Measurements from ENCODE around the gene RAPGEF4. TPM values are rescaled to one million over a fixed set of nuclear protein-coding genes. Genes with fewer than 3 reads are reported as not detected.

The RAPGEF4 gene
- total and polyA plus RNA-seq, 2 of the 4 experiments (the other 2 are of a cell fraction) = 1.7 to 3.2 TPM

DNA sequence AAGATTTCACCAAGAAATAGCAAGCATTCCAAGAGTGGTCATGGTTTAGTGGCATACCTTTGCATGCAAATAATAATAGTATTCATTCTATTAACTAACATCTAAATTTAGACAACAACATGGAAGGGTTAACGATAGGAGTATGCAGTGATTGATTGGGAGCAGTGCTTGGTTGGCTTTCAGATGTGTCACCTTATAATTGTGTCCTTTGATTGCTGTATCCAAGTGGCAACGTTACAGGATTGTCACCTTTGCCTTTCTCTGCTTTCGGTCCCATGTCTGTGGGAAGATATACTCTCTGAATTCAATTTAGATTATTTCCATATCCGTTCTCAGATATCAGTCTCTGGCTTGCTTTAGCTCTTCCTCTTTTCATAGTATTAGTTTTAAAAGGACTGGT, 187.2 kb downstream of the RAPGEF4 start:
- Histone ChIP-seq H2AK9ac (replicated peaks; ENCODE audit: low read depth, low read length, poor library complexity) (no peak overlapping the region), H4K91ac (ENCODE audit: insufficient read depth, low read depth, low read length) (no peak overlapping the region), H3K9me3 (ENCODE audit: control insufficient read depth, insufficient read depth, low read length) (no peaks in the 10 kb centered on the region), H3K9ac (ENCODE audit: low read depth, low read length) (no peak overlapping the region), H3K4me1 (ENCODE audit: control insufficient read depth, insufficient read depth, low read length) (peaks cover 8% of the 10 kb centered on the region), H2AFZ (replicated peaks; ENCODE audit: low read length, poor library complexity) (no peak overlapping the region), H3K9me1 (ENCODE audit: insufficient read depth, low read length) (peaks cover 3% of the 10 kb centered on the region; the same call in 1 of the 2 replicates), H3K27ac (ENCODE audit: insufficient read depth, low read length) (no peak overlapping the region), H2BK20ac (ENCODE audit: low read depth, low read length) (no peak overlapping the region), H3K14ac (replicated peaks; ENCODE audit: low read depth, low read length) (no peak overlapping the region), H2BK5ac (ENCODE audit: low read depth, low read length, poor library complexity, severe bottlenecking) (no peak overlapping the region), H4K8ac (ENCODE audit: low read depth in 2 of 2, low read length in 2 of 2) (no peak overlapping the region), H3K23ac (ENCODE audit: low read depth, low read length) (no peak overlapping the region), H3K79me1 (ENCODE audit: low read depth in 1 of 2, low read length in 2 of 2) (no peaks in the 10 kb centered on the region), H2BK120ac (ENCODE audit: low read depth, low read length) (no peak overlapping the region), H3K18ac (ENCODE audit: low read depth, low read length) (no peak overlapping the region), H3K27me3 (ENCODE audit: control insufficient read depth, insufficient read depth, low read length) (no peaks in the 10 kb centered on the region), H4K20me1 (ENCODE audit: insufficient read depth, low read length) (no peaks in the 10 kb centered on the region), H2AK5ac (ENCODE audit: low read depth, low read length) (no peak overlapping the region), H4K5ac (ENCODE audit: low read depth, low read length) (no peak overlapping the region), H2BK15ac (ENCODE audit: low read depth, low read length) (no peak overlapping the region), H3K56ac (ENCODE audit: extremely low read depth, insufficient read depth, low read length) (no peak overlapping the region), H3K4me3 (ENCODE audit: insufficient read depth, low read depth, low read length) (no peak overlapping the region), H3K4ac (ENCODE audit: low read depth, low read length) (no peak overlapping the region), H3K4me2 (ENCODE audit: low read depth, low read length) (no peak overlapping the region), H3K36me3 (ENCODE audit: control insufficient read depth, insufficient read depth, low read length) (no peaks in the 10 kb centered on the region; the same call in 1 of the 2 replicates)
- dilution Hi-C loops (cut with HindIII; ENCODE audit: low sequenced_read_pairs, unreplicated experiment) = no loop called here
- no TSS peak for BruUV-seq (replicated peaks)
- ChIA-PET CTCF (interaction anchor here (1.2 kb wide), 1 partner anchor 9 kb away, joined by 3 read pairs; no protein-coding TSS in a partner anchor), POLR2A (ENCODE audit: unreplicated experiment) (no interaction called here)
- WGBS, 2 experiments (ENCODE audit: extremely low coverage in 2 of 2, insufficient read length in 1 of 2) = no CpG with 5 or more reads among the region's 4 CpGs
- DNase-seq (no peak), ATAC-seq (ENCODE audit: low read depth) (no peak)
- in situ Hi-C loops (cut with MboI; ENCODE audit: low sequenced_read_pairs) = no loop called here
- intact Hi-C loops (cut with micrococcal nuclease) = loop anchor here (5.0 kb wide), 1 partner anchor 41 kb away; no protein-coding TSS in a partner anchor
- no peak for TF ChIP-seq RCOR1 (IDR thresholded peaks at IDR 0.05; ENCODE audit: insufficient replicate concordance, low read length)
- TF ChIP-seq SMC3 (IDR thresholded peaks at IDR 0.05; ENCODE audit: low read depth, low read length) = no peak
- no peak for TF ChIP-seq NFE2L2 (IDR thresholded peaks at IDR 0.05; ENCODE audit: low read depth, low read length)
- no peak for TF ChIP-seq BHLHE40 (IDR thresholded peaks at IDR 0.05; ENCODE audit: low read depth, low read length)
- TF ChIP-seq, protein P1, sequence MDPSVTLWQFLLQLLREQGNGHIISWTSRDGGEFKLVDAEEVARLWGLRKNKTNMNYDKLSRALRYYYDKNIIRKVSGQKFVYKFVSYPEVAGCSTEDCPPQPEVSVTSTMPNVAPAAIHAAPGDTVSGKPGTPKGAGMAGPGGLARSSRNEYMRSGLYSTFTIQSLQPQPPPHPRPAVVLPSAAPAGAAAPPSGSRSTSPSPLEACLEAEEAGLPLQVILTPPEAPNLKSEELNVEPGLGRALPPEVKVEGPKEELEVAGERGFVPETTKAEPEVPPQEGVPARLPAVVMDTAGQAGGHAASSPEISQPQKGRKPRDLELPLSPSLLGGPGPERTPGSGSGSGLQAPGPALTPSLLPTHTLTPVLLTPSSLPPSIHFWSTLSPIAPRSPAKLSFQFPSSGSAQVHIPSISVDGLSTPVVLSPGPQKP (IDR thresholded peaks at IDR 0.05; ENCODE audit: borderline replicate concordance, low read depth, low read length) = no peak
- TF ChIP-seq CEBPB (IDR thresholded peaks at IDR 0.05; ENCODE audit: low read depth, low read length) = no peak
- no peak for TF ChIP-seq MAZ (IDR thresholded peaks at IDR 0.05; ENCODE audit: borderline replicate concordance, low read depth, low read length)
- TF ChIP-seq, protein P2, sequence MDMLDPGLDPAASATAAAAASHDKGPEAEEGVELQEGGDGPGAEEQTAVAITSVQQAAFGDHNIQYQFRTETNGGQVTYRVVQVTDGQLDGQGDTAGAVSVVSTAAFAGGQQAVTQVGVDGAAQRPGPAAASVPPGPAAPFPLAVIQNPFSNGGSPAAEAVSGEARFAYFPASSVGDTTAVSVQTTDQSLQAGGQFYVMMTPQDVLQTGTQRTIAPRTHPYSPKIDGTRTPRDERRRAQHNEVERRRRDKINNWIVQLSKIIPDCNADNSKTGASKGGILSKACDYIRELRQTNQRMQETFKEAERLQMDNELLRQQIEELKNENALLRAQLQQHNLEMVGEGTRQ (IDR thresholded peaks at IDR 0.05; ENCODE audit: low read depth, low read length) = no peak
- no peak for TF ChIP-seq MAFK (IDR thresholded peaks at IDR 0.05; ENCODE audit: low read depth, low read length)
- no peak for TF ChIP-seq RAD21 (IDR thresholded peaks at IDR 0.05; ENCODE audit: low read length)
- TF ChIP-seq POLR2A (IDR thresholded peaks at IDR 0.05; ENCODE audit: low read depth, low read length) = no peak
- TF ChIP-seq FOS (IDR thresholded peaks at IDR 0.05; ENCODE audit: low read depth, low read length) = no peak
- no peak for TF ChIP-seq MXI1 (IDR thresholded peaks at IDR 0.05; ENCODE audit: borderline replicate concordance, low read depth, low read length)

All from IMR-90 (cell line).